MM.1S (cell line): ENCODE results near the gene HOXD8.

Experiments
- DNase-seq: peaks from one replicate; pipeline ENCODE4 v3.0.0-alpha.2; 2015
- H2AFZ ChIP-seq: fragments of 300-600 bp; sonication (generic); 2 replicates; pipeline ENCODE4 v1.6.0; 2016; ENCODE audit warnings: antibody characterized with exemption, low read length
- H3F3A ChIP-seq: fragments of 300-600 bp; sonication (generic); 2 replicates; pipeline ENCODE4 v1.6.1; 2016; ENCODE audit warnings: mild to moderate bottlenecking, antibody characterized with exemption, low read length, moderate library complexity, mixed read lengths; ENCODE audit not compliant: insufficient read depth
- H3K27ac ChIP-seq: fragments of 300-600 bp; sonication (generic); 2 replicates; pipeline ENCODE4 v1.5.1; 2016; ENCODE audit warnings: mild to moderate bottlenecking, low read length
- H3K27me3 ChIP-seq: fragments of 300-600 bp; sonication (generic); replicated peaks from 2 replicates; pipeline ENCODE4 v1.6.0; 2016; ENCODE audit warnings: low read length; ENCODE audit not compliant: insufficient read depth
- H3K36me3 ChIP-seq: fragments of 300-600 bp; sonication (generic); replicated peaks from 2 replicates; pipeline ENCODE4 v1.6.1; 2016; ENCODE audit warnings: mild to moderate bottlenecking, low read length, mixed read lengths; ENCODE audit not compliant: insufficient read depth
- H3K4me1 ChIP-seq: fragments of 300-600 bp; sonication (generic); 2 replicates; pipeline ENCODE4 v1.6.1; 2016; ENCODE audit warnings: low read length, mixed read lengths
- H3K4me2 ChIP-seq: fragments of 300-600 bp; sonication (generic); 2 replicates; pipeline ENCODE4 v1.6.0; 2016; ENCODE audit warnings: low read depth, low read length
- H3K4me3 ChIP-seq: fragments of 300-600 bp; sonication (generic); 2 replicates; pipeline ENCODE4 v1.5.1; 2016; ENCODE audit warnings: low read length, mixed read lengths
- H3K79me2 ChIP-seq: fragments of 300-600 bp; sonication (generic); 2 replicates; pipeline ENCODE4 v1.6.1; 2016; ENCODE audit warnings: mixed run types, low read length, mixed read lengths
- H3K9ac ChIP-seq: fragments of 300-600 bp; sonication (generic); 2 replicates; pipeline ENCODE4 v1.6.1; 2016; ENCODE audit warnings: low read length, mixed read lengths
- H3K9me2 ChIP-seq: fragments of 300-600 bp; sonication (generic); replicated peaks from 2 replicates; pipeline ENCODE4 v1.6.1; 2016; ENCODE audit warnings: mild to moderate bottlenecking, low read length, mixed read lengths; ENCODE audit not compliant: insufficient read depth
- H3K9me3 ChIP-seq: fragments of 300-600 bp; sonication (generic); replicated peaks from 2 replicates; pipeline ENCODE4 v1.6.1; 2016; ENCODE audit warnings: mild to moderate bottlenecking, low read length, mixed read lengths; ENCODE audit not compliant: insufficient read depth
- H4K20me1 ChIP-seq: fragments of 300-600 bp; sonication (generic); 2 replicates; pipeline ENCODE4 v1.6.1; 2016; ENCODE audit warnings: mild to moderate bottlenecking, low read length, moderate library complexity, mixed read lengths; ENCODE audit not compliant: insufficient read depth
- EZH2 ChIP-seq: fragments of 300-600 bp; sonication (generic); optimal IDR thresholded peaks from 2 replicates; pipeline ENCODE3; 2017; ENCODE audit warnings: low read depth, mild to moderate bottlenecking, antibody characterized with exemption, low read length, mixed read lengths
- EZH2phosphoT487 ChIP-seq: fragments of 300-600 bp; sonication (generic); IDR thresholded peaks from 2 replicates; pipeline ENCODE4 v1.6.1; 2018; ENCODE audit warnings: antibody characterized with exemption, low read length
- TF ChIP-seq, protein P1 (sequence below): fragments of 300-600 bp; sonication (generic); IDR thresholded peaks from 2 replicates; pipeline ENCODE4 v1.5.1; 2016; ENCODE audit warnings: antibody characterized with exemption, low read length, mixed read lengths

The HOXD8 gene

DNA sequence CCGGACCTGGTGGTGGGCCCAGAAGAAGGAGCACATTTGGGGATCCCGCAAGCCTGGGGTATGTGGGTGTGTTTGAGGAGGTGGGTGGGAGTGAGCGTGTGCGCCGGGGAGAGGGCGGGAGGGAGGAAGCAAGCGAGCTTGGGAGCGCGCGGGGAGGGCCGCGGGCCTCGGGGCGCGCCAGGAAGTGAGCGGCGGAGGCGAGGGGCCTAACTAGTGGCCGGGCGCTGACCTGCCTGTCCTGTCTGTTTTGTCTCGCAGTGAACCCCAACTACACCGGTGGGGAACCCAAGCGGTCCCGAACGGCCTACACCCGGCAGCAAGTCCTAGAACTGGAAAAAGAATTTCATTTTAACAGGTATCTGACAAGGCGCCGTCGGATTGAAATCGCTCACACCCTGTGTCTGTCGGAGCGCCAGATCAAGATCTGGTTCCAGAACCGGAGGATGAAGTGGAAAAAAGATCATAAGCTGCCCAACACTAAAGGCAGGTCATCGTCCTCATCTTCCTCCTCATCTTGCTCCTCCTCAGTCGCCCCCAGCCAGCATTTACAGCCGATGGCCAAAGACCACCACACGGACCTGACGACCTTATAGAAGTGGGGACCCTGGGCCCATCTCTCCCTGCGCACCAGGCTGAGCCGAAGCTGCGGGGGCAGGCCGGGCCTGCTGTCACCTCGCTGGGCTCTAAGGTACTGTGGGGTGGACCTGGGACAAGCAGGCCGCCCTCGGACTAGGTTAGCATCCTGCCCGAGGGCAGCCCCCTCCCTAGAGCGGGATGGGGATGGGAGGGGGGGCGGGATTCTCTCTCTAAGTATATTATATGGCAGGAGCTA, 23.1 kb downstream of the HOXD8 start:
- no peak overlapping the region for H3K4me3 ChIP-seq

DNA sequence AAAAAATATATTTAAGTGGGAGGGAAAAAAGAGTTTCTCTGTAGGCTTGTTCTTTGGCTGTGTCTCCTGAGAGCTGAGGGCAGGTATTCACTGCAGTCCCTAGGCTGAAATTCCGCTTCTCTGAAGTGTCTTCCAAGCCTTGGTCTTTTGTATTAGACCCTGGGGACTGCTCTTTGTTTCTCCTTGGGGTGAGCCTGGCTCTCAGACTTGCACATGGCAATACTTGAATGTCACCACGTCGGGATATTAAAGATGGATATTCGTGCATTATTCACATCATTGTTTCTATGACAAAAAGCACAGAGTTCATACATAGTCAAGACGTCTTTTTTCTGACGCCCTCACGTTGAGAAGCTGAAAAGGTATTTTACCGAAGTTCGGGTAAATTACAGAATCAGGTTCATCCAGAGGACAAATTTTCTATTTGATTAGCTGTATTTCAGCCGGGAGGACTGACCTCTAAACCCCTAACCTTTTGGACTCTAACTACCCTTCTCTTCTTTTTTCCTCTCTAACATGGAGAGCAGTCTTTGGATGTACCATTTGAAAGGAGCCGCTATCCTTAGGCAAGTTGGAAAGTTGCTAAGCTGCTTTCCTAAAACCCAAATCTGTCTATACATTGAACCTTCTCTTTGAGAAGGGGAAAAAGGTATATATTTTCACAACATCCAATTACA, 25.2 kb downstream of the HOXD8 start:
- no peak for DNase-seq
- Histone ChIP-seq H3K79me2 (no peaks in the 10 kb centered on the region), H2AFZ (no peak overlapping the region), H3K4me2 (no peak overlapping the region), H3K27ac (no peak overlapping the region), H3F3A (no peaks in the 10 kb centered on the region), H3K9me3 (no peaks in the 10 kb centered on the region), H3K4me1 (no peaks in the 10 kb centered on the region), H3K9me2 (no peaks in the 10 kb centered on the region), H4K20me1 (no peaks in the 10 kb centered on the region), H3K4me3 (no peak overlapping the region), H3K9ac (no peak overlapping the region), H3K27me3 (peaks cover 11% of the 10 kb centered on the region), H3K36me3 (no peaks in the 10 kb centered on the region)
- TF ChIP-seq EZH2phosphoT487, result no peak
- TF ChIP-seq, protein P1, sequence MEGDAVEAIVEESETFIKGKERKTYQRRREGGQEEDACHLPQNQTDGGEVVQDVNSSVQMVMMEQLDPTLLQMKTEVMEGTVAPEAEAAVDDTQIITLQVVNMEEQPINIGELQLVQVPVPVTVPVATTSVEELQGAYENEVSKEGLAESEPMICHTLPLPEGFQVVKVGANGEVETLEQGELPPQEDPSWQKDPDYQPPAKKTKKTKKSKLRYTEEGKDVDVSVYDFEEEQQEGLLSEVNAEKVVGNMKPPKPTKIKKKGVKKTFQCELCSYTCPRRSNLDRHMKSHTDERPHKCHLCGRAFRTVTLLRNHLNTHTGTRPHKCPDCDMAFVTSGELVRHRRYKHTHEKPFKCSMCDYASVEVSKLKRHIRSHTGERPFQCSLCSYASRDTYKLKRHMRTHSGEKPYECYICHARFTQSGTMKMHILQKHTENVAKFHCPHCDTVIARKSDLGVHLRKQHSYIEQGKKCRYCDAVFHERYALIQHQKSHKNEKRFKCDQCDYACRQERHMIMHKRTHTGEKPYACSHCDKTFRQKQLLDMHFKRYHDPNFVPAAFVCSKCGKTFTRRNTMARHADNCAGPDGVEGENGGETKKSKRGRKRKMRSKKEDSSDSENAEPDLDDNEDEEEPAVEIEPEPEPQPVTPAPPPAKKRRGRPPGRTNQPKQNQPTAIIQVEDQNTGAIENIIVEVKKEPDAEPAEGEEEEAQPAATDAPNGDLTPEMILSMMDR, result no peak
- TF ChIP-seq EZH2, result no peak

More for the DNA sequence above, 23.1 kb downstream of the HOXD8 start:
- Histone ChIP-seq H3K9me2 (no peaks in the 10 kb centered on the region), H3K27me3 (peaks cover 15% of the 10 kb centered on the region), H4K20me1 (no peaks in the 10 kb centered on the region), H3K9me3 (no peaks in the 10 kb centered on the region), H3K4me2 (no peak overlapping the region), H3K36me3 (no peaks in the 10 kb centered on the region), H3K4me1 (no peaks in the 10 kb centered on the region), H2AFZ (no peak overlapping the region), H3K9ac (no peak overlapping the region), H3K27ac (no peak overlapping the region), H3F3A (no peaks in the 10 kb centered on the region), H3K79me2 (no peaks in the 10 kb centered on the region)
- no peak for DNase-seq
- TF ChIP-seq EZH2, result no peak
- TF ChIP-seq EZH2phosphoT487, result no peak
- TF ChIP-seq, protein P1, result no peak

DNA sequence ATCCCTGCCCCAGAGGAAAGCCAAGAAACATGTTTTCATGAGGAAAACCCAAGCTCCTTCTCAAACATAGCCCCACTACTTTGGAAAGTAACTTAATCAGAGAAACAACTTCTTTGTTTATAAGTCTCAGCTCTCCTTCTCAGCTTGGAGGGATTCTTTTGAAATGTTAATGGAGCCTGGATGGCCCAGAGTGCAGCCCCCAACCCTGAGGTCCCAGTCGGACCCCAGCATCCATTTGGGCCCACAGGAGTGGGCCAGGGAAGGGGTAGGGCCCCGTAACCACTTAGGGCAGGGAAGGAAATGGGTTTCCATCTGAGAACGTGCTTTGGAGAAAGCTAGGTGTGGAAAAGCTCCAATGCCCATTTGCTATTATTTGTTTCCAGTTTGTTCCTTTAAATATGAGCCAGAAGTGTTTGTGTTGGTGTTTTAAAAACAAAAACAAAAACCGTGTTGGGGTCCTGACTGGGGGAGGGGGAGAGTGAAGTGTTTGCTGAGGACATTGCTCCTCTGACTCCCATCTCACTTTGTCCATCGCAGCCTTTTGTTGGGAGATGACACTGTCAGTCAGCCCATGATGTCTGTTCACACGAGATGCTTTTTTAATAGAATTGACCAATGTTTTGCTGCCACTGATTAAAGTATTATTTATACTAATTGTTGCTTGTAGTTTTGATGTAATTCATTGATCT, 26.0 kb downstream of the HOXD8 start:
- Histone ChIP-seq H2AFZ (no peak overlapping the region), H3K4me2 (no peak overlapping the region), H3K9ac (no peak overlapping the region), H3K9me2 (no peaks in the 10 kb centered on the region), H3K36me3 (no peaks in the 10 kb centered on the region), H3F3A (no peaks in the 10 kb centered on the region), H3K27ac (no peak overlapping the region), H3K27me3 (peaks cover 3% of the 10 kb centered on the region), H3K4me3 (no peak overlapping the region), H3K79me2 (no peaks in the 10 kb centered on the region), H4K20me1 (no peaks in the 10 kb centered on the region), H3K4me1 (no peaks in the 10 kb centered on the region), H3K9me3 (no peaks in the 10 kb centered on the region)
- TF ChIP-seq EZH2 (no peak), EZH2phosphoT487 (no peak)
- TF ChIP-seq, protein P1, result no peak
- DNase-seq, result no peak
